ENCODE data around the gene BMP2. TPM values are rescaled to one million over a fixed set of nuclear protein-coding genes. Genes with fewer than 3 reads are reported as not detected.

BMP2 gene
- total and polyA plus RNA-seq, 2 of the 4 experiments (the other 2 are of a cell fraction), result 0.18 to 0.21 TPM

DNA sequence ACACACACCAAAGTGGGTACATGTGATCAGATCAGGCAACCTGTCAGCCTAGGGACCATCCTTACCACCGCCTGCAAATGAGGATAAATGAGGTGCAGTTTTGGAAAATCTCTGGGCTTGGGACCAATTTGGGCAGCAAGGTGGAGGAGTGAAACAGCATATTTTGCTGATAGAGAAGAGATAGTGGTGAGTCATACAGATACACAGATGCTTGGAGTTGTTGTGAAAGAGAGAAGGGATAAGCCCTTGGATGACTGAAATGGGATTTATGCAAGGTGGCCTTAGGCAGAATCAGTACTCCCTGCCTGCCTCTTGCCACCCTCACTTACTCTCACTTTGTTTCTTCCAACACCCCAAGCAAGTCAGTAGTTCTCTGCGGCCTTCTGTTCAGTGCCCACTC is 34.7 kb downstream of the BMP2 start:
- dilution Hi-C loops (cut with HindIII; ENCODE audit: low sequenced_read_pairs, unreplicated experiment), result no loop called here
- Histone ChIP-seq H3K18ac (ENCODE audit: low read depth, low read length) (no peak overlapping the region), H3K9me1 (ENCODE audit: insufficient read depth, low read length) (no peaks in the 10 kb centered on the region), H3K23ac (ENCODE audit: low read depth, low read length) (no peak overlapping the region), H3K4ac (ENCODE audit: low read depth, low read length) (no peak overlapping the region), H3K27me3 (ENCODE audit: control insufficient read depth, insufficient read depth, low read length) (no peaks in the 10 kb centered on the region; the same call in 1 of the 2 replicates), H3K4me1 (ENCODE audit: control insufficient read depth, insufficient read depth, low read length) (no peaks in the 10 kb centered on the region), H3K9ac (ENCODE audit: low read depth, low read length) (no peak overlapping the region), H2BK5ac (ENCODE audit: low read depth, low read length, poor library complexity, severe bottlenecking) (no peak overlapping the region), H2AFZ (replicated peaks; ENCODE audit: low read length, poor library complexity) (no peak overlapping the region), H4K91ac (ENCODE audit: insufficient read depth, low read depth, low read length) (no peak overlapping the region), H3K79me1 (ENCODE audit: low read depth in 1 of 2, low read length in 2 of 2) (no peaks in the 10 kb centered on the region), H3K9me3 (ENCODE audit: control insufficient read depth, insufficient read depth, low read length) (no peaks in the 10 kb centered on the region), H4K8ac (ENCODE audit: low read depth in 2 of 2, low read length in 2 of 2) (no peak overlapping the region), H3K4me2 (ENCODE audit: low read depth, low read length) (no peak overlapping the region), H3K56ac (ENCODE audit: extremely low read depth, insufficient read depth, low read length) (no peak overlapping the region), H2AK9ac (replicated peaks; ENCODE audit: low read depth, low read length, poor library complexity) (no peak overlapping the region), H3K27ac (ENCODE audit: insufficient read depth, low read length) (no peak overlapping the region), H4K20me1 (ENCODE audit: insufficient read depth, low read length) (no peaks in the 10 kb centered on the region), H2BK120ac (ENCODE audit: low read depth, low read length) (no peak overlapping the region), H4K5ac (ENCODE audit: low read depth, low read length) (no peak overlapping the region), H2BK20ac (ENCODE audit: low read depth, low read length) (no peak overlapping the region), H3K14ac (replicated peaks; ENCODE audit: low read depth, low read length) (no peak overlapping the region), H3K36me3 (ENCODE audit: control insufficient read depth, insufficient read depth, low read length) (no peaks in the 10 kb centered on the region), H3K4me3 (ENCODE audit: insufficient read depth, low read depth, low read length) (no peak overlapping the region), H2AK5ac (ENCODE audit: low read depth, low read length) (no peak overlapping the region), H2BK15ac (ENCODE audit: low read depth, low read length) (no peak overlapping the region)
- ATAC-seq (ENCODE audit: low read depth), result no peak
- no peak for TF ChIP-seq CTCF (conservative IDR thresholded peaks at IDR 0.05; ENCODE audit: low read depth, low read length)
- no peak for TF ChIP-seq CEBPB (IDR thresholded peaks at IDR 0.05; ENCODE audit: low read depth, low read length)
- TF ChIP-seq BHLHE40 (IDR thresholded peaks at IDR 0.05; ENCODE audit: low read depth, low read length), result no peak
- no peak for TF ChIP-seq MAFK (IDR thresholded peaks at IDR 0.05; ENCODE audit: low read depth, low read length)
- no peak for TF ChIP-seq MAZ (IDR thresholded peaks at IDR 0.05; ENCODE audit: borderline replicate concordance, low read depth, low read length)
- TF ChIP-seq SMC3 (IDR thresholded peaks at IDR 0.05; ENCODE audit: low read depth, low read length), result no peak
- no peak for TF ChIP-seq USF2 (IDR thresholded peaks at IDR 0.05; ENCODE audit: low read depth, low read length)
- TF ChIP-seq RFX5 (IDR thresholded peaks at IDR 0.05; ENCODE audit: low read depth, low read length), result no peak
- no peak for TF ChIP-seq RCOR1 (IDR thresholded peaks at IDR 0.05; ENCODE audit: insufficient replicate concordance, low read length)
- TF ChIP-seq, protein P1, sequence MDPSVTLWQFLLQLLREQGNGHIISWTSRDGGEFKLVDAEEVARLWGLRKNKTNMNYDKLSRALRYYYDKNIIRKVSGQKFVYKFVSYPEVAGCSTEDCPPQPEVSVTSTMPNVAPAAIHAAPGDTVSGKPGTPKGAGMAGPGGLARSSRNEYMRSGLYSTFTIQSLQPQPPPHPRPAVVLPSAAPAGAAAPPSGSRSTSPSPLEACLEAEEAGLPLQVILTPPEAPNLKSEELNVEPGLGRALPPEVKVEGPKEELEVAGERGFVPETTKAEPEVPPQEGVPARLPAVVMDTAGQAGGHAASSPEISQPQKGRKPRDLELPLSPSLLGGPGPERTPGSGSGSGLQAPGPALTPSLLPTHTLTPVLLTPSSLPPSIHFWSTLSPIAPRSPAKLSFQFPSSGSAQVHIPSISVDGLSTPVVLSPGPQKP (IDR thresholded peaks at IDR 0.05; ENCODE audit: borderline replicate concordance, low read depth, low read length), result no peak
- no peak for TF ChIP-seq RAD21 (IDR thresholded peaks at IDR 0.05; ENCODE audit: low read length)
- no peak for TF ChIP-seq NFE2L2 (IDR thresholded peaks at IDR 0.05; ENCODE audit: low read depth, low read length)
- TF ChIP-seq FOS (IDR thresholded peaks at IDR 0.05; ENCODE audit: low read depth, low read length), result no peak
- POLR2A ChIA-PET (ENCODE audit: unreplicated experiment), result no interaction called here
- in situ Hi-C loops (cut with MboI; ENCODE audit: low sequenced_read_pairs), result no loop called here
- DNase-seq, result no peak
- intact Hi-C loops (cut with micrococcal nuclease), result no loop called here
- no TSS peak for BruUV-seq (replicated peaks)
- CTCF ChIA-PET, result no interaction called here
- no CpG with 5 or more reads among the region's 2 CpGs for WGBS, 2 experiments (ENCODE audit: extremely low coverage in 2 of 2, insufficient read length in 1 of 2)

Data from IMR-90 (cell line).